SJCRH30 (cell line): ENCODE data around the gene PPP2R5D. TPM values are rescaled to one million over a fixed set of nuclear protein-coding genes. Genes with fewer than 3 reads are reported as not detected.
A peak's percentile ranks its signal among the peaks of the same experiment; 100 is the strongest.
"Not testable (repeated sequence)": the region's sequence is repeated elsewhere in the genome, so short reads cannot be mapped to it uniquely, and the experiment has no call there.

Experiments used
- DNase-seq, 2 experiments: peaks; one replicate each; pipeline ENCODE4 v3.0.0-alpha.2; 2015 to 2020
- H3K27ac ChIP-seq: fragments of 250-450 bp; sonication (Bioruptor Pico); 2 replicates; pipeline ENCODE4 v1.5.1; 2020; ENCODE audit warnings: mild to moderate bottlenecking, moderate library complexity
- H3K27me3 ChIP-seq: fragments of 250-450 bp; sonication (Bioruptor Pico); 2 replicates; pipeline ENCODE4 v1.5.1; 2020; ENCODE audit warnings: mild to moderate bottlenecking, moderate library complexity
- H3K36me3 ChIP-seq: fragments of 250-450 bp; sonication (Bioruptor Pico); 2 replicates; pipeline ENCODE4 v1.5.1; 2020; ENCODE audit warnings: mild to moderate bottlenecking, moderate library complexity
- H3K4me1 ChIP-seq: fragments of 250-450 bp; sonication (Bioruptor Pico); 2 replicates; pipeline ENCODE4 v1.5.1; 2020; ENCODE audit warnings: mild to moderate bottlenecking, moderate library complexity
- H3K4me3 ChIP-seq: fragments of 250-450 bp; sonication (Bioruptor Pico); 2 replicates; pipeline ENCODE4 v1.5.1; 2020; ENCODE audit warnings: mild to moderate bottlenecking, moderate library complexity
- H3K9me3 ChIP-seq: fragments of 250-450 bp; sonication (Bioruptor Pico); replicated peaks from 2 replicates; pipeline ENCODE4 v1.5.1; 2020; ENCODE audit warnings: mild to moderate bottlenecking, moderate library complexity
- total RNA-seq: library from RNA; depleted of rRNA; stranded (reverse); fragments of >200 nt; shearing (Covaris generic); gene quantifications from 2 replicates; pipeline ENCODE4 v1.2.3, GENCODE V29; 2014; rRNA removed

The PPP2R5D gene
- total RNA-seq = 70.2 and 71.9 TPM in 2 replicates

GRCh38 chr6:42984001-42984923, at the start of gene PPP2R5D:
Gene PPP2R5D, plus strand, starts transcription at chr6:42984570. Its CDS starts 108 bp downstream, at chr6:42984678.
- Histone ChIP-seq H3K4me1 (peaks cover 4% of the 10 kb centered on the region; the same call in 1 of the 2 replicates), H3K27me3 (no peaks in the 10 kb centered on the region), H3K36me3 (no peaks in the 10 kb centered on the region), H3K4me3 (peak within 1 kb of the TSS; percentile 85), H3K9me3 (no peaks in the 10 kb centered on the region), H3K27ac (peak within 1 kb of the TSS; percentile 55)
- peak; percentile 98 to 99 for DNase-seq

GRCh38 chr6:42935322-42935721, 49.0 kb upstream of the PPP2R5D start:
- Histone ChIP-seq H3K4me1 (no peaks in the 10 kb centered on the region), H3K9me3 (no peaks in the 10 kb centered on the region), H3K27ac (no peak overlapping the region), H3K27me3 (no peaks in the 10 kb centered on the region), H3K36me3 (peaks cover 38% of the 10 kb centered on the region), H3K4me3 (no peak overlapping the region)
- DNase-seq = no peak

- Histone ChIP-seq H3K27ac (no peak overlapping the region), H3K4me1 (no peaks in the 10 kb centered on the region), H3K9me3 (no peaks in the 10 kb centered on the region), H3K27me3 (no peaks in the 10 kb centered on the region), H3K36me3 (peaks cover 40% of the 10 kb centered on the region), H3K4me3 (no peak overlapping the region)
- DNase-seq = no peak
Measured at GRCh38 chr6:42936398-42936797, 48.0 kb upstream of the PPP2R5D start.

GRCh38 chr6:42937548-42938427, 46.6 kb upstream of the PPP2R5D start:
- H3K4me1 ChIP-seq = no peaks in the 10 kb centered on the region
- peaks cover 43% of the 10 kb centered on the region for H3K36me3 ChIP-seq
- no peaks in the 10 kb centered on the region for H3K27me3 ChIP-seq
- no peaks in the 10 kb centered on the region for H3K9me3 ChIP-seq
- no peak overlapping the region for H3K27ac ChIP-seq
- no peak overlapping the region for H3K4me3 ChIP-seq
- no peak for DNase-seq

GRCh38 chr6:42938428-42938796, 46.0 kb upstream of the PPP2R5D start:
- no peaks in the 10 kb centered on the region for H3K4me1 ChIP-seq
- H3K9me3 ChIP-seq = no peaks in the 10 kb centered on the region
- H3K36me3 ChIP-seq = peaks cover 43% of the 10 kb centered on the region
- H3K27me3 ChIP-seq = no peaks in the 10 kb centered on the region
- no peak for DNase-seq
- no peak overlapping the region for H3K27ac ChIP-seq
- H3K4me3 ChIP-seq = no peak overlapping the region

- H3K36me3 ChIP-seq = peaks cover 40% of the 10 kb centered on the region
- H3K4me3 ChIP-seq = no peak overlapping the region
- no peaks in the 10 kb centered on the region for H3K9me3 ChIP-seq
- DNase-seq = no peak
- H3K27me3 ChIP-seq = no peaks in the 10 kb centered on the region
- no peak overlapping the region for H3K27ac ChIP-seq
- no peaks in the 10 kb centered on the region for H3K4me1 ChIP-seq
Measured at GRCh38 chr6:42938987-42939809, 45.2 kb upstream of the PPP2R5D start.

GRCh38 chr6:42939810-42940167, 44.6 kb upstream of the PPP2R5D start:
- H3K27me3 ChIP-seq = no peaks in the 10 kb centered on the region
- peaks cover 34% of the 10 kb centered on the region for H3K36me3 ChIP-seq

GRCh38 chr6:42940493-42941045, 43.8 kb upstream of the PPP2R5D start:
- Histone ChIP-seq H3K9me3 (no peaks in the 10 kb centered on the region), H3K36me3 (peaks cover 28% of the 10 kb centered on the region), H3K27me3 (no peaks in the 10 kb centered on the region), H3K4me3 (no peak overlapping the region), H3K4me1 (no peaks in the 10 kb centered on the region), H3K27ac (no peak overlapping the region)
- DNase-seq = no peak

More at GRCh38 chr6:42939810-42940167, 44.6 kb upstream of the PPP2R5D start:
- no peak overlapping the region for H3K27ac ChIP-seq
- no peak for DNase-seq
- H3K4me1 ChIP-seq = no peaks in the 10 kb centered on the region
- no peaks in the 10 kb centered on the region for H3K9me3 ChIP-seq
- H3K4me3 ChIP-seq = no peak overlapping the region

- DNase-seq, H3K4me1 ChIP-seq, H3K9me3 ChIP-seq, H3K4me3 ChIP-seq, H3K27me3 ChIP-seq, H3K27ac ChIP-seq: not testable (repeated sequence)
- peaks cover 20% of the 10 kb centered on the region; the same call in 1 of the 2 replicates for H3K36me3 ChIP-seq
Measured at GRCh38 chr6:42941356-42941755, 43.0 kb upstream of the PPP2R5D start.

GRCh38 chr6:42942444-42942843, 41.9 kb upstream of the PPP2R5D start:
- H3K27ac ChIP-seq = no peak overlapping the region
- no peaks in the 10 kb centered on the region for H3K27me3 ChIP-seq
- H3K4me3 ChIP-seq = no peak overlapping the region
- DNase-seq = no peak
- peaks cover 13% of the 10 kb centered on the region; the same call in 1 of the 2 replicates for H3K36me3 ChIP-seq
- no peaks in the 10 kb centered on the region for H3K4me1 ChIP-seq
- no peaks in the 10 kb centered on the region for H3K9me3 ChIP-seq

GRCh38 chr6:42947950-42948349, 36.4 kb upstream of the PPP2R5D start:
- no peaks in the 10 kb centered on the region for H3K9me3 ChIP-seq
- no peaks in the 10 kb centered on the region; the same call in 1 of the 2 replicates for H3K36me3 ChIP-seq
- no peak overlapping the region for H3K27ac ChIP-seq
- no peak overlapping the region for H3K4me3 ChIP-seq
- no peaks in the 10 kb centered on the region for H3K4me1 ChIP-seq
- no peaks in the 10 kb centered on the region for H3K27me3 ChIP-seq
- no peak for DNase-seq

- no peaks in the 10 kb centered on the region for H3K9me3 ChIP-seq
- H3K4me3 ChIP-seq = no peak overlapping the region
- no peaks in the 10 kb centered on the region for H3K36me3 ChIP-seq
- no peaks in the 10 kb centered on the region for H3K4me1 ChIP-seq
- DNase-seq = no peak
- no peaks in the 10 kb centered on the region for H3K27me3 ChIP-seq
- H3K27ac ChIP-seq = no peak overlapping the region
Measured at GRCh38 chr6:42952389-42952788, 32.0 kb upstream of the PPP2R5D start.

GRCh38 chr6:42954405-42954804, 30.0 kb upstream of the PPP2R5D start:
- H3K36me3 ChIP-seq, H3K27ac ChIP-seq, H3K4me3 ChIP-seq, H3K27me3 ChIP-seq, H3K4me1 ChIP-seq, H3K9me3 ChIP-seq, DNase-seq: not testable (repeated sequence)

GRCh38 chr6:42958125-42958524, 26.2 kb upstream of the PPP2R5D start:
- Histone ChIP-seq H3K27me3 (no peaks in the 10 kb centered on the region), H3K27ac (no peak overlapping the region), H3K9me3 (no peaks in the 10 kb centered on the region), H3K4me1 (no peaks in the 10 kb centered on the region), H3K4me3 (no peak overlapping the region), H3K36me3 (no peaks in the 10 kb centered on the region)
- no peak for DNase-seq
